Left forelimb (tissue), 1 donor: ENCODE results near the gene INPP1.

Experiments used
- DNase-seq: peaks from one replicate; pipeline ENCODE4 v3.0.0-alpha.2; 2018; ENCODE audit warnings: low spot score

Gene INPP1

DNA sequence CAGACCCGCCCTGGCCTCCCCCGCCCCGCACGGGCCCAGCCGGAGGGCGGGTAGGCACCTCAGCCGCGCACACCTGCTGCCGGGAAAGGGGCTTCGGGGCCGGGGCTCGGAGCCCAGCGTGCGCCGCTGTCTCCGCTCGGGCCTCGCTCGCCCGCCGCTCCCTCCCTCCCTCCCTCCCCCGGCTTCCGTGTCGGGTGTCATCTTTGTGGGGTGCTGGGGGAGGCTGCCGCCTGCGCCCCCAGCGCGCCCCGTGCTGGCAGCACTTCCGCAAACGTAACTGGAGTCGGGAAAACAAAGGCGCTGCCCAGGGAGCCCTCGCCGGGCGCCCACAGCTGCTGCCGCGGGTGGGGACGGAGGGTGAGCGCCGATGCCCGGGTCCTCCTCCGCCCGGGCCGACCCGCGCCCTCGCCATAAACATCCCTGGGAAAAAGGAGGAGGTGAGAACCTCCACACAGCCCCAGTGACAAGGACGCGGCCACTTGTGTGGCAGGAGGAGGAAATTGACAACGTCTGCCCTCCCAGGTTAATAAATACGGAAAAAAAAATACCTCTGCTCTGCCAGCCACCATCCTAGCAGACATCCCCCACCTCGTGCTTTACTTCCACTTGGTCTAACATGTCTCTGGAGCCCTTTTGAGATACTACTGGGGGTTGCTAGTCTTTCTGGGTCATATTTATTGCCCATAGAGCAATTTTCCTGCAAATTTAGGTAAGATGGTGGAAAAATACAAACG is 65.3 kb downstream of the INPP1 start:
- peak; percentile 69 for DNase-seq

DNA sequence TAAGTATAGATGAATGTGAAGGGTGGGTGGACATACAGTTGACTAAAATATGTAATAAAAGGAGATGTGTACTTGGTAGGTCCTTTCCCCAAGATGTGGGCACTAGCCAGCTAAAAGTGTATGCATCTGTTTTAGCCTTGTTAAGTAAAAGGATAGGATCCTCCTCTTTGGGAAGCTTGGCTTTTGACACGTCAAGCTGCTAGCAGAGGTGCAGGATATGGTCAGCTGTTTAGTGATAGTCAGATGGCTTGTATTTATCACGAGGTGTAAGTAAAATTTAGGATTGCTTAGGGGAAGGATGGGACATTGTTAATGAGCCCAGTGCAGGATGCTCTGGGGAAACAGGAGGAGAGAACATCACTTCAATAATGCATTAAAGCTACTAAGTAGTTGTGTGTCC is 66.2 kb downstream of the INPP1 start:
- DNase-seq = no peak

DNA sequence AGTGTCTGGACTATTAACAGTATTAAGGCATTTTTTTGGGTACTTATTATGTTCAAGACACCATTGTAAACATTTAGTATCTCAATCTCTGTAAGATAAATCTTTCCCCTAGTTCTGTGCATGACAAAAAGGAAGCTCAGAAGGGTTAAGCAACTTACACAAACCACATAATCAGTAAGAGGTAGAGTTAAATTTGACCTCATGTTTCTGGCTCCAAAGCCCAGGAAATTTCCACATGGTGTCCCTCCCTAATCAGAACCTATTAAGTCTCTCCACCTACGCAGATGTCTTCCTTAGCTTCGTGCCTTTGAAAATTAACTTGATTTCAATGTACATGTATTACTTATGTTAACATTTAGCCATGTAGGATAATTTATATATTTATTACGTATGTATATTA is 66.8 kb downstream of the INPP1 start:
- DNase-seq = no peak

DNA sequence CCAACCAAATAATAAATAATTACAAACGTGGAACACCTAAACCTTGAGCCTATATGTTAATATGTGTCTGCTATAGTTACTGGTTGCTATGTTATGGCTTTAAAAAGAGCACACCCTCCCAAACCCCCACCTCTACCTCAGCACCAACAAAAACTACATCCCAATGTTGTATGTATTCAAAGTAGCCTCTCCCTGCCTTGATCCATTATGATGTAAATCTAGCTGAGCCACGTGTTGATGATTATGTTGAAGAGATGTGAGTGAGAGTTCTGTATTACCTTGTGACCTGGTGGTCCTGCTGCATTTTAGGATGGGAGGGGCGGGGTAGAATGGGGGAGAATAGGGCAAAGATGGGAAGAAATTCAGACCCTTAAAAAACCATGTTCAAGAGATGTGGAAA is 69.6 kb downstream of the INPP1 start:
- DNase-seq = no peak

DNA sequence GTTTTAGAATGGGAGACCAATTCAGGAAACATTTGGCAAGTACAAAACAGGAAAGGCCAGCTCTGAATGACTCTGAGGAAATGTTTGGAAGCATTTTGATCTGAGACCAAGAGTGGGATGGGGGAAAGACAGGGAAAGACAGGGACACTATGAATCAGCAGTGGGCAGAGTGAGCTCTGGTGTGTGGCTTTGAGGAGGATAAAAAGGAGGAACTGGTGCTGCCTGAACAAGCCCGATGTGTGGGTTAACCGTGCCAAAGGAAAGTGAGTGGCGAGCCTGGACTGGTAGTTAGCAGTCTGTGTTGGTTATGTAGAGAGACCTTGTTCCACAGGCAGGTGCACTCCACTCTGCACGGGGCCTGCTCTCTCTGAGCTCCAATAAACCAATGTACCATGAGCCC is 70.0 kb downstream of the INPP1 start:
- DNase-seq = no peak

DNA sequence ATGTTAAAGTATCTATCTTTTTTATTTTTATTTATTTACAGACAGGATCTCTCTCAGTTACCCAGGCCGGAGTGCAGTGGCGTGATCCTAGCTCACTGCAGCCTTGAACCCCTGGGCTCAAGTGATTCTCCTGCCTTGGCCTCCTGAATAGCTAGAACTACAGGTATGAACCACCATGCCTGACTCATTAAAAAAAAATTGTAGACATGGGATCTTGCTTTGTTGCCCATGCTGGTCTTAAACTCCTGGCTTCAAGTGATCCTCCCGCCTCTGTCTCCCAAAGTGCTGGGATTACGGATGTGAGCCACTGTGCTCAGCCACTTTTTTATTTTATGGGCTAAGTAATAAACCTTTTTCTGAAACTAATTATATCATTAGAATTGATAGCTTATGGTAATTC is 71.9 kb downstream of the INPP1 start:
- DNase-seq = no peak

DNA sequence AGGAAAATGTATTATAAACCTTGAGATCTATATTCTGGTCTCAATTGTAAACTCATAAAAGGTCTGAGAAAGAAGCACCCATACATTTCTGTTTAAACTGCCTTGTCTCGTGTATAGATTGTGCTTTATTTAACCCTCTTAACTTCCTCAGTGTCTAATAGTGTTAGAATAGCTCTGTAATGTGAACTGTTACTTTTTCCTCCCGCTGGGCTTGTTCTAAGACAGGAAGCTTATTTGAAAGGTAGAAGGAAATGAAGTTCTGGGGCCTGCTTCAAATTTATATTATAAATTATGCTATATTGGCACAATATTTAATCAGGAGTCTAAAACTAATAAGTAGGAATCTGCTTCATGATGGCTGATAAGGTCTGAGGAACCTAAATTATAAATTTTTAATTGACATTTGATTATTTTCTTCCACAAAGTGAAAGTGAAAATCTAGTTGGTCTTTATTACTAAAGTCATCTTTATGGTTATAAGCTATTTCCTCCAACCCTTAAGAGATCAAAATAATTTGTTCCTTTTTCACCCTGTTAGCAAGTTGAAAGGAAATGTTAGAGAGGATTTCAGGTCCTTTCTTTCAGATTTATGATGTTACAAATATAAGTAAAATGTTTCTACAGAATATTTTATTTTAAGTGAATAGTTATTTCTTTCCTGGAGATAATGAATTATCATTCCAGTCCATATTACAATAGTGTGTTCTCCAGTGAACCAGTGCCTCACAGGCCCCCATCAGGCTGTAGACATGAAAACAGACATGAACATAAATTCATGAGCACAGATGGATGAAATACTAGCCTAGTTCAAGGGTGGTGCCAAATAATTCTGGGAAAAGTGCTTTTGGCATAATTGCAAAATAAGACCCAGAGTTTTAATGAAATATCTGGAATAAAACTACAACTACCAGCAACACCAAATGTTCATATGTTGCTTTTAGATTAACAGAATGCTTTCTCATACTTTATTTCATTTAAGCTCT is 72.7 kb downstream of the INPP1 start:
- DNase-seq = no peak

DNA sequence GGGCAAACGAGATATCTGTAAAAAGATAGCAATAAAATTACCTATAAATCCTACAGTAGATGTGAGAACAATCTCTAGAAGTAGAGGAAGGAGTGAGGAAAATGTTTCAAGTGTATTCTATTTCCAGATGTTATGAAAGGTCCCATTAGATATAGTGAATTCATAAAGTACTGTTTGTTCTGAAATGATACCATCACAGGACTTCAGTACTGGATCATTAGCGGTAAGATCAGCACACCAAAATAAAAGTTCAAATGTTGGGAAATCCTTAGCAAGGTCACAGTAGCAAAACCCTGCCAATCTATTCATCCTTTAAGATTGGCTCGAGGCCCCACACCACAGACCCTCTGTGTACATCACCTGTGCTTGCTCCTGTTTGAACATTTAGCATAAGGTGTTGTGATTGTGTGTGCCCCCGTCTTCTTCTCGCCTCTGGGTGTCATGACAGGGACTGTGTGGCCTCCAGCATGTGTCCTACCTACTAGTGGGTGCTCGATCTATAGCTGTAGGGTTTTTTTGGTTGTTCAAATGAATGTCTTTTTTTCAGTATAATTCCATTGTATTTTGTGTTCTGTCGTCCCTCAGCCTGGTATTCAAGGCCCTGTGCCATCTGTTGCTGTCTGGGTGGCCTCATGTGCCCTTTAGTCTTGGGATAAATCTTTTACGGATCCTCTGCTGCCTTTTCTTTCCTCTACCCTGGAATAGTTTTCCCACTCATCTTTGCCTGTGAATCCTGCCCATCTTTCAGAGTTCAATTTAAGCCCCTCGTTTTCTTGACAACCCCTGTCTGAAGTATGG is 73.9 kb downstream of the INPP1 start:
- DNase-seq = no peak

DNA sequence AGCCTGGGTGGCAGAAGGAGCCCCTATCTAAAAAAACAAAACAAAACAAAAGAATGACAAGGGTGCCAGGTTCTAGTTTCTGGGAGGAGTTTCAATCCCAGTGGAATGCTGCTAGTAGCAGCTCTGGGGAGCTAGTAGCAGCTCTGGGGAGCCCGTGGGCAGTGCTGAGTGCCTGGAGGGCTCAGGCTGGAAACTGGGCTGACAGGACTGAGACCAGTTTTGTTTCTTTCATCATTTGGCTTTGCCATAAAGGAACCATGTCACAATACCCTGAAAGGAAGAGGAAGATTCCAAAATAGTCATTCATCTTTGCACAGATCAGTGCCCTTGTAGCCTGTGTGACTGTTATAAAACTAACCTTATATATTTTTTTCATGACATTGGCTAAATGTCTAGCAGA is 75.3 kb downstream of the INPP1 start:
- DNase-seq = no peak

DNA sequence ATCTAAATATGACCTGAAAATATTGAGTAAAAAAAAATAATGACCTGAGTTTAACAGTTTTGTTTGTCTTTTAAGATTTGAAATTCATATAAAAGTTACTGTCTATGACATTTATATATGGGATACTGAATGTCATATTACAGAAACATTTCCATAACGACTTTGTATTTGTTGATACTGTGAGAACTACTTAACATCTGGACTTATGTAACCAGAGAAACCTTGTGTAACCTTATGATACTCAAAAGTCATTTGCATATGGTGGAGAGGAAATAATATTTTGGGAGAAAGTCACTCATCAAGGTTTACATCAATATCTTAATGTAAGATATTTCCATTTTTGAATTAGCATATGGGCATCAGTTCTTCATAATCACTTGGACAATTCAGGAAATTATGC is 77.4 kb downstream of the INPP1 start:
- no peak for DNase-seq
